Measurements from ENCODE around the gene CTNNA2. TPM values are rescaled to one million over a fixed set of nuclear protein-coding genes. Genes with fewer than 3 reads are reported as not detected.

Gene CTNNA2
- total and polyA plus RNA-seq, 9 of the 15 experiments (the other 6 are each of a cell fraction or from before 2014, with no cell fraction given): 0.03 to 0.40 (median 0.15) TPM

DNA sequence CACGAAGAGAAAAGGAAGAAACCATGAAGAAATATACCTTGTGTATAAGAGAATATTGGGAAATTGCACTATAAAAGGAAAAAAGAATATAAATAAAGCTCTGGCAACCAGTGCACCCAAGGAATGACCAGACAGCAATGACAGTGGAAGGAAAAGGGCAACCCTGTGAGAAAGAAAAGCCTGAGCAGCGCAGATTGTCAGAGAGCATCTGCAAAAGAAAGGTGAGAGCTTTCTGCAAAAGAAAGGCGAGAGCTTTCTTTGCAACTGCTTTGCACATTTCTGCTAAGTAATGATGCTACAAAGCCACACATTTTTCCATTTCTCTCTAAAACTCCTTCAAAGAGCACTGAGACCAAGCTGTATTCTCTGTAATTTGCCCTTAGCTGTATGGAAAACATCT lies 83.6 kb downstream of the CTNNA2 start:
- Histone ChIP-seq H3K9me3 (replicated peaks; ENCODE audit: control insufficient read depth, insufficient read depth, low read depth, low read length) (no peaks in the 10 kb centered on the region), H2AFZ (ENCODE audit: low read depth, low read length) (no peak overlapping the region), H3K9ac (ENCODE audit: insufficient read depth in 1 of 2, low read depth in 2 of 2, low read length in 2 of 2) (no peak overlapping the region), H3K79me2 (ENCODE audit: control insufficient read depth, insufficient read depth, low read length) (no peaks in the 10 kb centered on the region), H3K4me3 (no peak overlapping the region), H3K4me2 (ENCODE audit: insufficient read depth, low read length) (no peak overlapping the region), H3K9me1 (ENCODE audit: control insufficient read depth, insufficient read depth, low read length) (no peaks in the 10 kb centered on the region), H3K27ac (ENCODE audit: extremely low read depth, low read depth, low read length) (no peak overlapping the region), H3K4me1 (replicated peaks in 1 of 2; ENCODE audit: control insufficient read depth in 2 of 2, insufficient read depth in 2 of 2, low read length in 2 of 2) (no peaks in the 10 kb centered on the region), H4K20me1 (replicated peaks; ENCODE audit: control insufficient read depth, insufficient read depth, low read length) (no peaks in the 10 kb centered on the region), H3K27me3 (ENCODE audit: control insufficient read depth in 2 of 2, insufficient read depth in 2 of 2, low read length in 2 of 2) (no peaks in the 10 kb centered on the region), H3K36me3 (ENCODE audit: control insufficient read depth, insufficient read depth, low read length) (no peaks in the 10 kb centered on the region)
- intact Hi-C loops (cut with micrococcal nuclease) (no loop called here), in situ Hi-C loops (cut with MboI) (no loop called here)
- ATAC-seq (no peak), FAIRE-seq (no peak), DNase-seq (ENCODE audit: extremely low read depth in 1 of 4, low spot score in 3 of 4) (no peak)
- CTCF ChIA-PET (ENCODE audit: low intra/inter-chr PET ratio): no interaction called here
- POLR2A ChIA-PET: no interaction called here
- 3% methylated on average over 3 of the region's 3 CpGs for WGBS (ENCODE audit: insufficient coverage, low coverage, missing lambda C conversion rate)
- BruUV-seq (replicated peaks): no TSS peak
- no peak for TF ChIP-seq XRCC4 (IDR thresholded peaks at IDR 0.05; ENCODE audit: extremely low read depth, insufficient read depth, insufficient read length)
- TF ChIP-seq, protein P1, sequence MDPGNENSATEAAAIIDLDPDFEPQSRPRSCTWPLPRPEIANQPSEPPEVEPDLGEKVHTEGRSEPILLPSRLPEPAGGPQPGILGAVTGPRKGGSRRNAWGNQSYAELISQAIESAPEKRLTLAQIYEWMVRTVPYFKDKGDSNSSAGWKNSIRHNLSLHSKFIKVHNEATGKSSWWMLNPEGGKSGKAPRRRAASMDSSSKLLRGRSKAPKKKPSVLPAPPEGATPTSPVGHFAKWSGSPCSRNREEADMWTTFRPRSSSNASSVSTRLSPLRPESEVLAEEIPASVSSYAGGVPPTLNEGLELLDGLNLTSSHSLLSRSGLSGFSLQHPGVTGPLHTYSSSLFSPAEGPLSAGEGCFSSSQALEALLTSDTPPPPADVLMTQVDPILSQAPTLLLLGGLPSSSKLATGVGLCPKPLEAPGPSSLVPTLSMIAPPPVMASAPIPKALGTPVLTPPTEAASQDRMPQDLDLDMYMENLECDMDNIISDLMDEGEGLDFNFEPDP (CRISPR knock-in tag; IDR thresholded peaks at IDR 0.05): no peak
- no peak for TF ChIP-seq PHTF2 (CRISPR knock-in tag; IDR thresholded peaks at IDR 0.05)
- no peak for TF ChIP-seq ARNT (IDR thresholded peaks at IDR 0.05)
- no peak for TF ChIP-seq CXXC5 (CRISPR knock-in tag; IDR thresholded peaks at IDR 0.05)
- no peak for TF ChIP-seq U2AF1 (optimal IDR thresholded peaks at IDR 0.05; ENCODE audit: low read depth, low read length)
- TF ChIP-seq, protein P2, sequence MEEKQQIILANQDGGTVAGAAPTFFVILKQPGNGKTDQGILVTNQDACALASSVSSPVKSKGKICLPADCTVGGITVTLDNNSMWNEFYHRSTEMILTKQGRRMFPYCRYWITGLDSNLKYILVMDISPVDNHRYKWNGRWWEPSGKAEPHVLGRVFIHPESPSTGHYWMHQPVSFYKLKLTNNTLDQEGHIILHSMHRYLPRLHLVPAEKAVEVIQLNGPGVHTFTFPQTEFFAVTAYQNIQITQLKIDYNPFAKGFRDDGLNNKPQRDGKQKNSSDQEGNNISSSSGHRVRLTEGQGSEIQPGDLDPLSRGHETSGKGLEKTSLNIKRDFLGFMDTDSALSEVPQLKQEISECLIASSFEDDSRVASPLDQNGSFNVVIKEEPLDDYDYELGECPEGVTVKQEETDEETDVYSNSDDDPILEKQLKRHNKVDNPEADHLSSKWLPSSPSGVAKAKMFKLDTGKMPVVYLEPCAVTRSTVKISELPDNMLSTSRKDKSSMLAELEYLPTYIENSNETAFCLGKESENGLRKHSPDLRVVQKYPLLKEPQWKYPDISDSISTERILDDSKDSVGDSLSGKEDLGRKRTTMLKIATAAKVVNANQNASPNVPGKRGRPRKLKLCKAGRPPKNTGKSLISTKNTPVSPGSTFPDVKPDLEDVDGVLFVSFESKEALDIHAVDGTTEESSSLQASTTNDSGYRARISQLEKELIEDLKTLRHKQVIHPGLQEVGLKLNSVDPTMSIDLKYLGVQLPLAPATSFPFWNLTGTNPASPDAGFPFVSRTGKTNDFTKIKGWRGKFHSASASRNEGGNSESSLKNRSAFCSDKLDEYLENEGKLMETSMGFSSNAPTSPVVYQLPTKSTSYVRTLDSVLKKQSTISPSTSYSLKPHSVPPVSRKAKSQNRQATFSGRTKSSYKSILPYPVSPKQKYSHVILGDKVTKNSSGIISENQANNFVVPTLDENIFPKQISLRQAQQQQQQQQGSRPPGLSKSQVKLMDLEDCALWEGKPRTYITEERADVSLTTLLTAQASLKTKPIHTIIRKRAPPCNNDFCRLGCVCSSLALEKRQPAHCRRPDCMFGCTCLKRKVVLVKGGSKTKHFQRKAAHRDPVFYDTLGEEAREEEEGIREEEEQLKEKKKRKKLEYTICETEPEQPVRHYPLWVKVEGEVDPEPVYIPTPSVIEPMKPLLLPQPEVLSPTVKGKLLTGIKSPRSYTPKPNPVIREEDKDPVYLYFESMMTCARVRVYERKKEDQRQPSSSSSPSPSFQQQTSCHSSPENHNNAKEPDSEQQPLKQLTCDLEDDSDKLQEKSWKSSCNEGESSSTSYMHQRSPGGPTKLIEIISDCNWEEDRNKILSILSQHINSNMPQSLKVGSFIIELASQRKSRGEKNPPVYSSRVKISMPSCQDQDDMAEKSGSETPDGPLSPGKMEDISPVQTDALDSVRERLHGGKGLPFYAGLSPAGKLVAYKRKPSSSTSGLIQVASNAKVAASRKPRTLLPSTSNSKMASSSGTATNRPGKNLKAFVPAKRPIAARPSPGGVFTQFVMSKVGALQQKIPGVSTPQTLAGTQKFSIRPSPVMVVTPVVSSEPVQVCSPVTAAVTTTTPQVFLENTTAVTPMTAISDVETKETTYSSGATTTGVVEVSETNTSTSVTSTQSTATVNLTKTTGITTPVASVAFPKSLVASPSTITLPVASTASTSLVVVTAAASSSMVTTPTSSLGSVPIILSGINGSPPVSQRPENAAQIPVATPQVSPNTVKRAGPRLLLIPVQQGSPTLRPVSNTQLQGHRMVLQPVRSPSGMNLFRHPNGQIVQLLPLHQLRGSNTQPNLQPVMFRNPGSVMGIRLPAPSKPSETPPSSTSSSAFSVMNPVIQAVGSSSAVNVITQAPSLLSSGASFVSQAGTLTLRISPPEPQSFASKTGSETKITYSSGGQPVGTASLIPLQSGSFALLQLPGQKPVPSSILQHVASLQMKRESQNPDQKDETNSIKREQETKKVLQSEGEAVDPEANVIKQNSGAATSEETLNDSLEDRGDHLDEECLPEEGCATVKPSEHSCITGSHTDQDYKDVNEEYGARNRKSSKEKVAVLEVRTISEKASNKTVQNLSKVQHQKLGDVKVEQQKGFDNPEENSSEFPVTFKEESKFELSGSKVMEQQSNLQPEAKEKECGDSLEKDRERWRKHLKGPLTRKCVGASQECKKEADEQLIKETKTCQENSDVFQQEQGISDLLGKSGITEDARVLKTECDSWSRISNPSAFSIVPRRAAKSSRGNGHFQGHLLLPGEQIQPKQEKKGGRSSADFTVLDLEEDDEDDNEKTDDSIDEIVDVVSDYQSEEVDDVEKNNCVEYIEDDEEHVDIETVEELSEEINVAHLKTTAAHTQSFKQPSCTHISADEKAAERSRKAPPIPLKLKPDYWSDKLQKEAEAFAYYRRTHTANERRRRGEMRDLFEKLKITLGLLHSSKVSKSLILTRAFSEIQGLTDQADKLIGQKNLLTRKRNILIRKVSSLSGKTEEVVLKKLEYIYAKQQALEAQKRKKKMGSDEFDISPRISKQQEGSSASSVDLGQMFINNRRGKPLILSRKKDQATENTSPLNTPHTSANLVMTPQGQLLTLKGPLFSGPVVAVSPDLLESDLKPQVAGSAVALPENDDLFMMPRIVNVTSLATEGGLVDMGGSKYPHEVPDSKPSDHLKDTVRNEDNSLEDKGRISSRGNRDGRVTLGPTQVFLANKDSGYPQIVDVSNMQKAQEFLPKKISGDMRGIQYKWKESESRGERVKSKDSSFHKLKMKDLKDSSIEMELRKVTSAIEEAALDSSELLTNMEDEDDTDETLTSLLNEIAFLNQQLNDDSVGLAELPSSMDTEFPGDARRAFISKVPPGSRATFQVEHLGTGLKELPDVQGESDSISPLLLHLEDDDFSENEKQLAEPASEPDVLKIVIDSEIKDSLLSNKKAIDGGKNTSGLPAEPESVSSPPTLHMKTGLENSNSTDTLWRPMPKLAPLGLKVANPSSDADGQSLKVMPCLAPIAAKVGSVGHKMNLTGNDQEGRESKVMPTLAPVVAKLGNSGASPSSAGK (IDR thresholded peaks at IDR 0.05): no peak
- TF ChIP-seq TCFL5 (CRISPR knock-in tag; conservative IDR thresholded peaks at IDR 0.05): no peak
- TF ChIP-seq IRF2 (CRISPR knock-in tag; IDR thresholded peaks at IDR 0.05): no peak
- no peak for TF ChIP-seq CC2D1A (IDR thresholded peaks at IDR 0.05)
- no peak for TF ChIP-seq JUN (IDR thresholded peaks at IDR 0.05; ENCODE audit: borderline replicate concordance, low read depth, low read length)
- no peak for TF ChIP-seq JUN (CRISPR knock-in tag; IDR thresholded peaks at IDR 0.05; ENCODE audit: borderline replicate concordance)

All from K562 (cell line).